ENCODE measurements around the gene KRTAP4-7. TPM values are rescaled to one million over a fixed set of nuclear protein-coding genes. Genes with fewer than 3 reads are reported as not detected.
"Not testable (repeated sequence)": the region's sequence is repeated elsewhere in the genome, so short reads cannot be mapped to it uniquely, and the experiment has no call there.

KRTAP4-7 gene
- polyA plus RNA-seq, 1 experiment: not detected

GRCh38 chr17:41063449-41063848 lies 20.5 kb upstream of the KRTAP4-7 start:
- Histone ChIP-seq H3K27me3 (ENCODE audit: control insufficient read depth, insufficient read depth, low read length) (no peaks in the 10 kb centered on the region), H3K36me3 (ENCODE audit: control insufficient read depth, insufficient read depth, low read length) (no peaks in the 10 kb centered on the region), H3K4me3 (ENCODE audit: low read depth, low read length) (no peak overlapping the region)
- no peak for DNase-seq (ENCODE audit: low read depth)
- POLR2A ChIA-PET: no interaction called here
- CTCF ChIA-PET: interaction anchor here (0.6 to 1.7 kb wide), 3 partner anchors 16 to 260 kb away, joined by 3 to 7 read pairs (median 4); no protein-coding TSS in a partner anchor
- no peak for TF ChIP-seq CTCF (IDR thresholded peaks at IDR 0.05; ENCODE audit: insufficient read depth, low read depth, low read length)

GRCh38 chr17:41064301-41064700 lies 19.6 kb upstream of the KRTAP4-7 start:
- ChIA-PET POLR2A (interaction anchor here (0.5 kb wide), 1 partner anchor 38 kb away, joined by 3 read pairs; no protein-coding TSS in a partner anchor), CTCF (interaction anchor here (0.6 to 1.7 kb wide), 3 partner anchors 107 to 259 kb away, joined by 3 to 7 read pairs (median 4); no protein-coding TSS in a partner anchor)
- H3K4me3 ChIP-seq (ENCODE audit: low read depth, low read length): no peak overlapping the region
- no peak for DNase-seq (ENCODE audit: low read depth)
- H3K36me3 ChIP-seq (ENCODE audit: control insufficient read depth, insufficient read depth, low read length): no peaks in the 10 kb centered on the region
- no peak for TF ChIP-seq CTCF (IDR thresholded peaks at IDR 0.05; ENCODE audit: insufficient read depth, low read depth, low read length)
- H3K27me3 ChIP-seq (ENCODE audit: control insufficient read depth, insufficient read depth, low read length): no peaks in the 10 kb centered on the region

- H3K4me3 ChIP-seq (ENCODE audit: low read depth, low read length); H3K36me3 ChIP-seq (ENCODE audit: control insufficient read depth, insufficient read depth, low read length); H3K27me3 ChIP-seq (ENCODE audit: control insufficient read depth, insufficient read depth, low read length); DNase-seq (ENCODE audit: low read depth): not testable (repeated sequence)
- POLR2A ChIA-PET: interaction anchor here (0.5 kb wide), 1 partner anchor 39 kb away, joined by 3 read pairs; no protein-coding TSS in a partner anchor
- CTCF ChIA-PET: interaction anchor here (1.6 to 1.7 kb wide), 2 partner anchors 17 to 155 kb away, joined by 3 to 7 read pairs; no protein-coding TSS in a partner anchor
Measured at GRCh38 chr17:41065016-41065689, 18.8 kb upstream of the KRTAP4-7 start.

- DNase-seq (ENCODE audit: low read depth): peak; percentile 83
- no peak for TF ChIP-seq CTCF (IDR thresholded peaks at IDR 0.05; ENCODE audit: insufficient read depth, low read depth, low read length)
- H3K4me3 ChIP-seq (ENCODE audit: low read depth, low read length): no peak within 1 kb of the TSS
- H3K27me3 ChIP-seq (ENCODE audit: control insufficient read depth, insufficient read depth, low read length): no peaks in the 10 kb centered on the region
- CTCF ChIA-PET: interaction anchor here (1.6 to 2.0 kb wide), 2 partner anchors 18 to 157 kb away, joined by 3 to 8 read pairs; no protein-coding TSS in a partner anchor
- POLR2A ChIA-PET: no interaction called here
- no peaks in the 10 kb centered on the region for H3K36me3 ChIP-seq (ENCODE audit: control insufficient read depth, insufficient read depth, low read length)
Measured at GRCh38 chr17:41065829-41066624, 17.9 kb upstream of the KRTAP4-7 start, which contains the start of gene KRTAP2-4. Gene KRTAP2-4 (minus strand): TSS chr17:41065879. CDS start chr17:41065845, 34 bp downstream.

- DNase-seq (ENCODE audit: low read depth): peak; percentile 62
- TF ChIP-seq CTCF (IDR thresholded peaks at IDR 0.05; ENCODE audit: insufficient read depth, low read depth, low read length): no peak
- Histone ChIP-seq H3K36me3 (ENCODE audit: control insufficient read depth, insufficient read depth, low read length) (no peaks in the 10 kb centered on the region), H3K27me3 (ENCODE audit: control insufficient read depth, insufficient read depth, low read length) (no peaks in the 10 kb centered on the region), H3K4me3 (ENCODE audit: low read depth, low read length) (no peak overlapping the region)
- ChIA-PET POLR2A (no interaction called here), CTCF (interaction anchor here (1.6 to 2.2 kb wide), 3 partner anchors 158 to 581 kb away, joined by 6 to 9 read pairs (median 8); no protein-coding TSS in a partner anchor)
Measured at GRCh38 chr17:41067281-41067680, 16.7 kb upstream of the KRTAP4-7 start.

Data from BJ (cell line).